ENCODE results near the gene UBL7.

The UBL7 gene

DNA sequence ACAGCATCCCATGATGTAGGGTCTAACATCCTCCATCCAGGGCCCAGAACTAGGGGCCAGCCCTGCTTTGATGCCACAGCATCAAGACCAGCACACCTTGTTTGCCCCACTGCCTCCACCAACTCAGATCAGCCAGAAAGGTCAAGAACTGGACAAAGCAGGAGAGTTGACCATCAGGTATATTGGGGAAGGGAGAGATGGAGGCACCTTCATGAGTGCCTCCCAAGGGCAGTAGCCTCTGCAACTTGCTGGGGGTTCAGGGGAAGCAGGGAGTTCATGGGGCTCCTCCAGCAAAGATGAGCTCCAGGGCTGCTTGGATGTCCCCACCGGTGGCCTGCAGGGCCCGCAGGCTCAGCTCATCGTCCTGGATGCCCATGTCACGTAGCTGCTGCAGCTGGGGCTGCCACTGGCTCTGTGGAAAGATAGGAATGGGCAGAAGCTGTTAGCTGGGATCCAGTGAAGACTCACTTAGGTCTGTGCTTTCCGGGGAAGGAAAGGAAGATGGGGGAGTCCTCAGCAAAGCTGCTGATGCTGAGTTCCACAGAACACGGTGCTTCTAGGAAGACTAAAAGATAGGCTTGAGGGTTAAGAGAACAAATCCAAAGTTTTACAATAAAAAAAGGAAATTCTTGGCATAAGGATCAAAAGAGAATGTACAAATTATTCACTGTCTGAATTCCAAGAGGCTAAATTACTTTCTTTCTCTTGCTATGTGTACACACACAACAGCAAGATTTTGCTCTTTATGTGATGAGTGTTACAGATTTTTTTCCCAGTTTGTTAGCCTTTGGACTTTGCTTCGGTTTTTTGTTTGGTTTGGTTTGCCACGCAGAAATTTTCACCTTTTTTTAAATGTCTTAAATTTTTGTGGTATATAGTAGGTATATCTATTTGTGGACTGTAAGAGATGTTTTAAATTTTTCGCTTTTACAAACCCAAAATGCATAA is 14.9 kb downstream of the UBL7 start:
- TF ChIP-seq, protein P1, sequence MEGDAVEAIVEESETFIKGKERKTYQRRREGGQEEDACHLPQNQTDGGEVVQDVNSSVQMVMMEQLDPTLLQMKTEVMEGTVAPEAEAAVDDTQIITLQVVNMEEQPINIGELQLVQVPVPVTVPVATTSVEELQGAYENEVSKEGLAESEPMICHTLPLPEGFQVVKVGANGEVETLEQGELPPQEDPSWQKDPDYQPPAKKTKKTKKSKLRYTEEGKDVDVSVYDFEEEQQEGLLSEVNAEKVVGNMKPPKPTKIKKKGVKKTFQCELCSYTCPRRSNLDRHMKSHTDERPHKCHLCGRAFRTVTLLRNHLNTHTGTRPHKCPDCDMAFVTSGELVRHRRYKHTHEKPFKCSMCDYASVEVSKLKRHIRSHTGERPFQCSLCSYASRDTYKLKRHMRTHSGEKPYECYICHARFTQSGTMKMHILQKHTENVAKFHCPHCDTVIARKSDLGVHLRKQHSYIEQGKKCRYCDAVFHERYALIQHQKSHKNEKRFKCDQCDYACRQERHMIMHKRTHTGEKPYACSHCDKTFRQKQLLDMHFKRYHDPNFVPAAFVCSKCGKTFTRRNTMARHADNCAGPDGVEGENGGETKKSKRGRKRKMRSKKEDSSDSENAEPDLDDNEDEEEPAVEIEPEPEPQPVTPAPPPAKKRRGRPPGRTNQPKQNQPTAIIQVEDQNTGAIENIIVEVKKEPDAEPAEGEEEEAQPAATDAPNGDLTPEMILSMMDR (IDR thresholded peaks at IDR 0.05; ENCODE audit: borderline replicate concordance, control extremely low read depth, extremely low read depth, insufficient read depth, missing control alignments), result no peak
- DNase-seq (ENCODE audit: low spot score), result no peak
- in situ Hi-C loops (cut with MboI; ENCODE audit: low sequenced_read_pairs, unreplicated experiment), result no loop called here

DNA sequence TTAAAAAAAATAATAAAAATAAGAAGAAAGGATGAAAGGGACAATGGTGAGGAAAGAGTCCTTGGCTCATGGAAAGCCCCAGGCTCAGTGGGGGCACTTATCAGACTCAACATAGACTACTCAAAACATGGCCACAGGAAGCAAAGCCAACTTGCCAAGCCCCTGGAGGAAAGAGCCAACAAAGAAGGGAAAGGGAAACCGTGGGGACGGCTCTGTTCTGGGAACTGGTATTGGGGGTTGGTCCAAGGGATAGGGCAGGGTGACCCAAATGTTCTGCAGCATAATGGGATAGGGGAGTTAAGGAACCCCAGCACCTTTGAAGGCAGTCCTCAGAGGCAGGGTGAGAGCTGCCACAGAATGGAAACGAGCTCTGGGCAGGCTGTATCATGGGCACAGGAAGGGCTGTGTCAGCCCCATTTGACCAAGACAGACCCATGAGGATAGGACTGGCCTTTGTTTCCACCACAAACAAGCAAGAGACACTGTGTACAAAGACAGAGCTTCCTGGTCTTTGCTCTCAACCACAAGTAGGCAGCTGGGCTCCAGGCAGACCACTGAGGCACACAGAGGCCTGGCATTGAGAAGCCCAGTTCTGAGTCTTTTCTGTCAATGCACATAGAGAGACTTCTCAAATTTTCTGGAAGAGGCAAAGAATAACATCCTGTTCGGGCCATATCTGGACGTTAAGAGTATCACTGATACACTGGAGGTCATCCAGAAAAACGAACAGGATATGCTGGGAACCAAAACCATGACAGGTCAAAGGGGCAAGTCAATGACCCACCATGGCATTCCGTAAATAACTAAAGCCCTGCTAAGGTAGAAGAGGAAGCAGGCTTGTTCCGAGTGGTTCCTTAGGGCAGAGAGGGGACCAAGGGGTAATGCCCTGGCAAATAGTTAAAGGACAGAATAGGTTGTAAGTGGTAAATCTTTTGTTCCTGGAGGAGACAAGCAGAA is 16.6 kb downstream of the UBL7 start:
- in situ Hi-C loops (cut with MboI; ENCODE audit: low sequenced_read_pairs, unreplicated experiment), result no loop called here
- no peak for DNase-seq (ENCODE audit: low spot score)
- TF ChIP-seq, protein P1 (IDR thresholded peaks at IDR 0.05; ENCODE audit: borderline replicate concordance, control extremely low read depth, extremely low read depth, insufficient read depth, missing control alignments), result no peak

GRCh38 chr15:74443100-74443909 is 17.7 kb downstream of the UBL7 start:
- DNase-seq (ENCODE audit: low spot score), result no peak
- in situ Hi-C loops (cut with MboI; ENCODE audit: low sequenced_read_pairs, unreplicated experiment), result no loop called here

GRCh38 chr15:74442604-74443003 is 18.4 kb downstream of the UBL7 start:
- DNase-seq (ENCODE audit: low spot score), result no peak
- TF ChIP-seq, protein P1 (IDR thresholded peaks at IDR 0.05; ENCODE audit: borderline replicate concordance, control extremely low read depth, extremely low read depth, insufficient read depth, missing control alignments), result no peak
- in situ Hi-C loops (cut with MboI; ENCODE audit: low sequenced_read_pairs, unreplicated experiment), result no loop called here

More at GRCh38 chr15:74443100-74443909, 17.7 kb downstream of the UBL7 start:
- TF ChIP-seq, protein P1 (IDR thresholded peaks at IDR 0.05; ENCODE audit: borderline replicate concordance, control extremely low read depth, extremely low read depth, insufficient read depth, missing control alignments), result no peak

DNA sequence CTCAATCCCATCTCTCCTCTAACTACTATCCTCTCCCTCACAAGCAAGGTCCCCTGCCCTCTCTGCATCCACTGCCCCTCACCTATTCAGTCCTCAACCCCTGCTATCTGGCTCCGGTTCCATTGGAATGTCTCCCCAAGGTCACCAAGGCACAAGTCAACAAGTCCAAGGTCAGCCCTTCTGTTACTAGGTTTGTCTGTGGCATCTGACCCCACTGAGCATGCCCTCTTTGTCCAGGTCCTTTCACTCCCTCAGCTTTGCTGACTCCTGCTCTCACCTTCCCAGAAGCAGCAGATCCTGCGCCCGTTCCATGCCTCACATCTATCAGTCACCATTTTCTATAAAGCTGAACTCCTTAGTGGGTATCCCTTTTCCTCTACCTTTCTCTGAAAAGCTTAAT is 18.9 kb downstream of the UBL7 start:
- no peak for DNase-seq (ENCODE audit: low spot score)
- TF ChIP-seq, protein P1 (IDR thresholded peaks at IDR 0.05; ENCODE audit: borderline replicate concordance, control extremely low read depth, extremely low read depth, insufficient read depth, missing control alignments), result no peak
- in situ Hi-C loops (cut with MboI; ENCODE audit: low sequenced_read_pairs, unreplicated experiment), result no loop called here

Data from GM13976 (cell line).